GM19023 (cell line): ENCODE measurements around the gene TAF11L11.
"Not testable (repeated sequence)": the region's sequence is repeated elsewhere in the genome, so short reads cannot be mapped to it uniquely, and the experiment has no call there.

Experiments used
- ATAC-seq: cut with Tn5 transposase; IDR thresholded peaks from one replicate; pipeline ENCODE4 v1.9.1; 2021; ENCODE audit warnings: mild to moderate bottlenecking, moderate library complexity; ENCODE audit not compliant: unreplicated experiment

TAF11L11 gene

DNA sequence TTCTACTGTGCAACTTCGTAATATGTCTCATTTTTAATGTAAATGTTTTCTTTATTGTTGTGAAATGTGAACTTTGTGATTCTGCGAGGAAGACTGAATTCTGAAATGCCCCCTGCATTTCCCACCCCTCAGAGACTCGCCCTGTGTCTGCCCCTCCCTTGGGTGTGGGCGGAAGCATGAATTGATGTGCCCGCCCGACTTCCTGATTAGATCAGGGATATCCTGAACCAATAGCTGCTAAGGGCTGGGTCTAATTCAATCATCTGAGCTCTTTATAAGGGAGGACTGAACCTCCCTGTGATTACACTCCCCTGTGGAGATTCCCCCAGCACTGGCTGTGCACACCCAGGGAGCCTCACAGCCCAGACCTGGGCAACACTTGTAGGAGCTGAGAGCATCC, at the start of gene TAF11L11:
TAF11L11 (plus strand) TSS at position 304 of the 400 bp plus-strand sequence.
- ATAC-seq = not testable (repeated sequence)

DNA sequence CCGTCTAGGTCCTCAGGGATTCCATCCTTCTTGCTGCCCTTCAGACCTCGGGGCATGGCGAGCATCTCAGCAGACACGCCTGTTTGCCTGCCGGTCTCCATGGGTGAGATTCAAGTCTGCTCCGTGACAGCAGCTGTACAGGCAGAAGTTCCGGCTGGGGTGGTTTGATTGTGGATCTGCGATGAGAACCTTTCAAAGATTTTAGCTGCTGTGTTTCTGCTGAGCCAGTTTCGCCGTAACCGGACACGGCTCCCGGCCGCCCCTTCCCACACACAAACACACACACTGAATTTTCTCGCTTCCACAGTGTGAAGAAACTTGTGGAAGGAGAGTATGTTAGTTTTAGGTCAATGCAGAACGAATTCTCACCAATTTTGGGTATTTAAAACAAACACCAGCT, 18.3 kb upstream of the TAF11L11 start, which contains the start of gene TAF11L7:
TAF11L7 (minus strand) TSS at position 101 of the 400 bp plus-strand sequence.
- ATAC-seq = not testable (repeated sequence)

DNA sequence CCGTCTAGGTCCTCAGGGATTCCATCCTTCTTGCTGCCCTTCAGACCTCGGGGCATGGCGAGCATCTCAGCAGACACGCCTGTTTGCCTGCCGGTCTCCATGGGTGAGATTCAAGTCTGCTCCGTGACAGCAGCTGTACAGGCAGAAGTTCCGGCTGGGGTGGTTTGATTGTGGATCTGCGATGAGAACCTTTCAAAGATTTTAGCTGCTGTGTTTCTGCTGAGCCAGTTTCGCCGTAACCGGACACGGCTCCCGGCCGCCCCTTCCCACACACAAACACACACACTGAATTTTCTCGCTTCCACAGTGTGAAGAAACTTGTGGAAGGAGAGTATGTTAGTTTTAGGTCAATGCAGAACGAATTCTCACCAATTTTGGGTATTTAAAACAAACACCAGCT, 13.1 kb upstream of the TAF11L11 start, which contains the start of gene TAF11L8:
TAF11L8 (minus strand) TSS at position 101 of the 400 bp plus-strand sequence.
- ATAC-seq = not testable (repeated sequence)

DNA sequence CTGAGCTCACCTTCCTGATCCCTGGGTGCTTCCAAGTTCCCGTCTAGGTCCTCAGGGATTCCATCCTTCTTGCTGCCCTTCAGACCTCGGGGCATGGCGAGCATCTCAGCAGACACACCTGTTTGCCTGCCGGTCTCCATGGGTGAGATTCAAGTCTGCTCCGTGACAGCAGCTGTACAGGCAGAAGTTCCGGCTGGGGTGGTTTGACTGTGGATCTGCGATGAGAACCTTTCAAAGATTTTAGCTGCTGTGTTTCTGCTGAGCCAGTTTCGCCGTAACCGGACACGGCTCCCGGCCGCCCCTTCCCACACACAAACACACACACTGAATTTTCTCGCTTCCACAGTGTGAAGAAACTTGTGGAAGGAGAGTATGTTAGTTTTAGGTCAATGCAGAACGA, 9.7 kb upstream of the TAF11L11 start, which contains the start of gene TAF11L9:
TAF11L9 (minus strand) TSS at position 140 of the 400 bp plus-strand sequence.
- ATAC-seq = not testable (repeated sequence)

DNA sequence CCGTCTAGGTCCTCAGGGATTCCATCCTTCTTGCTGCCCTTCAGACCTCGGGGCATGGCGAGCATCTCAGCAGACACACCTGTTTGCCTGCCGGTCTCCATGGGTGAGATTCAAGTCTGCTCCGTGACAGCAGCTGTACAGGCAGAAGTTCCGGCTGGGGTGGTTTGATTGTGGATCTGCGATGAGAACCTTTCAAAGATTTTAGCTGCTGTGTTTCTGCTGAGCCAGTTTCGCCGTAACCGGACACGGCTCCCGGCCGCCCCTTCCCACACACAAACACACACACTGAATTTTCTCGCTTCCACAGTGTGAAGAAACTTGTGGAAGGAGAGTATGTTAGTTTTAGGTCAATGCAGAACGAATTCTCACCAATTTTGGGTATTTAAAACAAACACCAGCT, 6.3 kb upstream of the TAF11L11 start, which contains the start of gene TAF11L10:
TAF11L10 (minus strand) TSS at position 101 of the 400 bp plus-strand sequence.
- ATAC-seq = not testable (repeated sequence)

DNA sequence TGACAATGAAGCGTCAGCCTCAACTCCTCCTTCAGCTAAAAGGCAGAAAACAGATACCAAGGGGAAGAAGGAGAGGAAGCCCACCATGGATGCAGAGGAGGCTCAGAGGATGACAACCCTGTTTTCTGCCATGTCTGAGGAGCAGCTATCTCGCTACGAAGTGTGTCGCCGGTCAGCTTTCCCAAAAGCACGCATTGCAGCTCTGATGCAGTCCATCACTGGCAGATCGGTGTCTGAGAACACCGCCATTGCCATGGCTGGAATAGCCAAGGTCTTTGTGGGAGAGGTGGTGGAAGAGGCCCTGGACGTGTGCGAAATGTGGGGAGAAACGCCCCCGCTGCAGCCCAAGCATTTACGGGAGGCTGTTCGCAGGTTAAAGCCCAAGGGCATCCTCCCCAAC, 968 bp downstream of the TAF11L11 start:
- ATAC-seq = no peak

DNA sequence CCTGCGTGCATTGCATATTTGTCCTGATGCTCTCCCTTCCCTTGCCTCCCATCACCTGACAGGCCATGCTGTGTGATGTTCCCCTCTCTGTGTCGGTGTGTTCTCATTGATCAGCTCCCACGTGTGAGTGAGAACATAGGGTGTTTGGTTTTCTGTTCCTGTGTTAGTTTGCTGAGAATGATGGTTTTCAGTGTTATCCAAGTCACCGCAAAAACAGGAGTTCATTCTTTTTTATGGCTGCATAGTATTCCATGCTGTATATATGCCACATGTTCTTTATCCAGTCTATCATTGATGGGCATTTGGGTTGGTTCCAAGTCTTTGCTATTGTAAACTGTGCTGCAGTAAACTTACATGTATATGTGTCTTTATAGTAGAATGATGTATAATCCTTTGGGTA, 3.5 kb downstream of the TAF11L11 start:
- not testable (repeated sequence) for ATAC-seq

DNA sequence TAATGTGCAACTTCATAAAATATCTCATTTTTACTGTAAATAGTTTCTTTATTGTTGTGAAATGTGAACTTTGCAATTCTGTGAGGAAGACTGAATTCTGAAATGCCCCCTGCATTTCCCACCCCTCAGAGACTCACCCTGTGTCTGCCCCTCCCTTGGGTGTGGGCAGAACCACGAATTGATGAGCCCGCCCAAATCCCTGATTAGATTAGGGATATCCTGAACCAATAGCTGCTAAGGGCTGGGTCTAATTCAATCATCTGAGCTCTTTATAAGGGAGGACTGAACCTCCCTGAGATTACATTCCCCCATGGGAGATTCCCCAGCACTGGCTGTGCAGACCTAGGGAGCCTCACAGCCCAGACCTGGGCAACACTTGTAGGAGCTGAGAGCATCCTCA, 6.1 kb downstream of the TAF11L11 start, which contains the start of gene TAF11L12:
TAF11L12 (plus strand) TSS at position 301 of the 400 bp plus-strand sequence.
- ATAC-seq = not testable (repeated sequence)

DNA sequence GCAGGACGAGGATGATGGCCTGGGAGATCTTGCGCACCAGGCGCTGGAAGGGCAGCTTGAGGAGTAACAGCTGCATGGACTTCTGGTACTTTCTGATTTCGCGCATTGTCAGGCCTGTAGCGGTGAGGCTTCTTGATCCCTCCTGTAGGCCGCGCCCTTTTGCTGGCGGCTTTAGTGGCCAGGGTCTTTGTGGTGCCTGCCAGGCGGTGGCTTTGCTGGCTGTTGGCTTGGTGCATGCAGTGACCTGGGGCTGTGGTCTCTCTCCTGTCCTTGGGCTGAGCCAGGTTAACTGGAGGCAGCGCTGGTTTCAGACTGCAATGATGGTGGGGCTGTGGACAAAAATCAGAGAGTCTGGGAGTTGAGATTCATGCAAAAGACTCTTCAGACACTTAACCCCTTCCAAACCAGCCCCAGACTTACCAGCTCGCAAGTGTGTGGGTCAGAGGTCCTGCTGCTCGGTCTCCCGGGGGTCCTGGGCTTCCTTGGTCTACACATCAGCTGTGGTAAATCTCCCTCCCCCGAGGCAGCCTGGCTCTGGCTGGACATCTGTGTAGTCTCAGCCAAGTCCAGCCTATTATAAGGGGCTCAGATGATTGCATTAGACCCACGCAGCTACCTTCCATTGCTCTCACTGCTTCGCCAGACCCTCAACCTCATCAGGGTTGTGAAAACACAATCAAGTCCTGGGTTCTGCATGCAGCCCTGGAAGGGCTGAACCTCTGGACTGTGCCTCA, 11.1 kb downstream of the TAF11L11 start:
- ATAC-seq = no peak

DNA sequence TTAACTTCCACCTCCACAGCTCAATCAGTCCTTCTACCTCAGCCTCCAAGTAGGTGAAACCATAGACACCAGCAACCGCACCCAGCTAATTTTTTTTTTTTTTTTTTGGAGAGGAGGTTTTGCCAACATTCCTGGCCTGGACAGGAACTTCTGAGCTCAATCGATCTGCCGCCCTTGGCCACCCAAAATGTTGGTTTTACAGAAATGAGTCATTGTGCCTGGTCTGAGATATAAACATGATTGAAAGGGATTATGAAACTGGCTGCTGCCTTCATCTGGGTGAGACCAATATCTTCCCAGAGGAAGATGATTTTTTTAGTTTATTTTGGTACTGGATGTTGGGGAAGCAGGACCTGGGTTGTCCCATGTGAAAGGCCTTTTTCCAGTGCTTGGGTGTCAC, 15.4 kb downstream of the TAF11L11 start:
- no peak for ATAC-seq

DNA sequence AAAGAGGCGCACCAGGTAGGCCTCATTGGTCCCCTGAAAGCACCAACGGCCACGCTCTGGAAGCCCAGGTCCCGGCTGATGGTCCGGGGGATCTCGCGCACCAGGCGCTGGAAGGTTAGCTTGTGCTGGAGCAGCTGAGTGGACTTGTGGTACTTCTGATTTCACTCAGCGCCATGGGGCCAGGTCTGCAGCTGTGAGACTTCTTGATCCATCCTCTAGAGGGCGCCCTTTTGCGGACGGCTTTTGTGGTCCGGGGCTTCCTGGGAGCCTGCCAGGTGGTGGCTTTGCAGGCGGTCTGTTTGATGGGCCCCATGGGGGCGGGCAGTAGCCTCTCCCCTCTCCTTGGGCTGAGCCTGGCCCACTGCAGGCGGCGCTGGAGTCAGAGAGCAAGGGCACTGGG, 16.6 kb downstream of the TAF11L11 start:
- no peak for ATAC-seq

DNA sequence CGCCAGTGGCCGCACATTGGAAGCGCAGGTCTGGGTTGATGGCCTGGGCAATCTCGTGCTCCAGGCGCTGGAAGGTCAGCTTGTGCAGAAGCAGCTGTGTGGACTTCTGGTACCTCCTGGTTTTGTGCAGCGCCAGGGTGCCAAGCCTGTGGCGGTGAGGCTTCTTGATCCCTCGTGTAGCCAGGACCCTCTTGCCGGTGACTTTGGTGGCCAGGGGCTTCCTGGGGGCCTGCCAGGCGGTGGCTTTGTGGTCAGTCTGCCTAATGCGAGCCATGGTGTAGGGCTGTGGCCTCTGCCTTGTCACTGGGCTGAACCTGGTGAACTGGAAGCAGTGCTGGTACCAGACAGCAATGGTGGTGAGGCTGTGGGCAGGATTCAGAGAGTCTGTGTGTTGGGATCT, 21.7 kb downstream of the TAF11L11 start:
- no peak for ATAC-seq

DNA sequence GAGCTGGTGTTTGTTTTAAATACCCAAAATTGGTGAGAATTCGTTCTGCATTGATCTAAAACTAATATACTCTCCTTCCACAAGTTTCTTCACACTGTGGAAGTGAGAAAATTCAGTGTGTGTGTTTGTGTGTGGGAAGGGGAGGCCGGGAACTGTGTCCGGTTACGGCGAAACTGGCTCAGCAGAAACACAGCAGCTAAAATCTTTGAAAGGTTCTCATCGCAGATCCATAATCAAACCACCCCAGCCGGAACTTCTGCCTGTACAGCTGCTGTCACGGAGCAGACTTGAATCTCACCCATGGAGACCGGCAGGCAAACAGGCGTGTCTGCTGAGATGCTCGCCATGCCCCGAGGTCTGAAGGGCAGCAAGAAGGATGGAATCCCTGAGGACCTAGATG, 27.8 kb downstream of the TAF11L11 start, which contains the start of gene TAF11L13:
TAF11L13 (plus strand) TSS at position 301 of the 400 bp plus-strand sequence.
- ATAC-seq = not testable (repeated sequence)

DNA sequence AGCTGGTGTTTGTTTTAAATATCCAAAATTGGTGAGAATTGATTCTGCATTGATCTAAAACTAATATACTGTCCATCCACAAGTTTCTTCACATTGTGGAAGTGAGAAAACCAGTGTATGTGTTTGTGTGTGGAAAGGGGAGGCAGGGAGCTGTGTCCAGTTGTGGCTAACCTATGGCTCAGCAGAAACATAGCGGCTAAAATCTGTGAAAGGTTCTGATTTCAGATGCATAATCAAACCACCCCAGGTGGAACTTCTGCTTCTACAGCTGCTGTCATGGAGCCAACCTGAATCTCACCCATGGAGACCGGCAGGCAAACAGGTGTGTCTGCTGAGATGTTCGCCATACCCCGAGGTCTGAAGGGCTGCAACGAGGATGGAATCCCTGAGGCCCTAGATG, 30.2 kb downstream of the TAF11L11 start, which contains the start of gene TAF11L14:
TAF11L14 (plus strand) TSS at position 301 of the 400 bp plus-strand sequence.
- no peak for ATAC-seq

DNA sequence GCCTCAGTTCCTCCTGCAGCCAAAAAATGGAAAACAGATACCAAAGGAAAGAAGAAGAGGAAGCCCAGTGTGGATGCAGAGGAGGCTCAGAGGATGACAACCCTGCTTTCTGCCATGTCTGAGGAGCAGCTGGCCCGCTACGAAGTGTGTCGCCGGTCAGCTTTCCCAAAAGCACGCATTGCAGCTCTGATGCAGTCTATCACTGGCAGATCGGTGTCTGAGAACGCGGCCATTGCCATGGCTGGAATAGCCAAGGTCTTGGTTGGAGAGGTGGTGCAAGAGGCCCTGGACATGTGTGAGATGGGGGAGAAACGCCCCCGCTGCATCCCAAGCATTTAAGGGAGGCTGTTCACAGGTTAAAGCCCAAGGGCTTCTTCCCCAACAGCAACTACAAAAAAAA, 45.2 kb downstream of the TAF11L11 start:
- not testable (repeated sequence) for ATAC-seq

DNA sequence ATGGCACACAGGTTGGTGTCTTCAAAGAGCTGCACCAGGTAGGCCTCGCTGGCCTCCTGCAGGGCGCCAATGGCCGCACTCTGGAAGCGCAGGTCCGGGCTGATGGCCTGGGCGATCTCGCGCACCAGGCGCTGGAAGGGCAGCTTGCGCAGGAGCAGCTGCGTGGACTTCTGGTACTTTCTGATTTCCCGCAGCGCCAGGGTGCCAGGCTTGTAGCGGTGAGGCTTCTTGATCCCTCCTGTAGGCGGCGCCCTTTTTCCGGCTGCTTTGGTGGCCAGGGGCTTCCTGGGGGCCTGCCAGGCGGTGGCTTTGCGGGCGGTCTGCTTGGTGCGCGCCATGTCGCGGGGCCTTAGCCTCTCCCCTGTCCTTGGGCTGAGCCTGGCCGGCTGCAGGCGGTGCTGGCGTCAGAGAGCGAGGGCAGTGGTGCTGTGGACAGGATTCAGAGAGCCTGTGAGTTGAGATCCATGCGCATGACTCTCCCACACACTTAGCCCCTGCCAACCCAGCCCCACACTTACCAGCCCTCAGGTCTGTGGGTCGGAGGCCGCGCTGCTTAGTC, 51.3 kb downstream of the TAF11L11 start:
- not testable (repeated sequence) for ATAC-seq
